Effector CD8-positive, alpha-beta T cell (primary cell): ENCODE data around the gene PTCRA.
"Not testable (repeated sequence)": the region's sequence is repeated elsewhere in the genome, so short reads cannot be mapped to it uniquely, and the experiment has no call there.

ENCODE experiments used
- DNase-seq: peaks from one replicate; lab custom pipeline; 2025; lab: John Stamatoyannopoulos, UW

The PTCRA gene

DNA sequence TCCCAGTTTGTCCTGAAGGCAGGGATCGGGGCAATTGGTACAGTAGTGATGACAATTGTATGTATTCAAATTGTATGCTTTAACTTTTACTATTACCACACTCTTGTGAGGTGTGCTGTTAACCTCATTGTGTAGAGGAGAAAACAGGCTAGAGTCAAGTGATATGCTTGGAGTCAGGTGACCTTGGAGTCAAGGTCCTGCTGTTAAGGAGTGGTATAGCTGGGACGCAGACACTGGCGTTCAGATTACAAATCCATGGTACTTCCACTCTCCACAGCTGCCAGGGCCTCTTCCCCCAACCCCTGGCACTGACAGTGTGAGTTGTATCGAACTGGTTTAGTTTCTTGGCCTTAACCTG, 23.9 kb downstream of the PTCRA start:
- DNase-seq = no peak

DNA sequence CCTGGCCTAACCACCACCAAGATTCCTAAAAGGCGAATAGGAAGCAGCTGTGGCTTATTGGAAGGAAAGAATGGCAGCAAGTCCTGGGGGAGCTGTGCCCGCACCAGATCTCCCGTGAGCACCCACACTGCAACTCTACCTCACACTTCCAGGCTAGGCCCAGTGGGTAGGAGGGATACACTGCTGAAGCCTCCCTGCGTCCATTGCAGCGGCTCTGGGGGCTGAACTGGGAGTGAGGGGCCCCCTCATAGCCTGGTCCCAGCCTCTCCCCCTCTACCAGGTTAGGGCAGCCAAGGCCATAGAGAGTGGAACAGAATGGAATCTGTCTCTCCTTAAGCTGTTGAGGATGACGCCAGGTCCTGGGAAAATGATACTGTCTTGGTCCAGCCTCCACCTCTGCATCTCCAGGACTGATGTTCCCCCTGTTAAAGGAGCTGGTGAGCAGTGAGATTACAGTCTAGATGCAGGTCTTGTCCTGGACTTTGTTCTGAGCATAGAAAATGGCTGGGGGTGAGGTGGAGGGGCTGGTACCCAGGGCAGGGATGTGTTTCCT, 24.7 kb downstream of the PTCRA start:
- no peak for DNase-seq

DNA sequence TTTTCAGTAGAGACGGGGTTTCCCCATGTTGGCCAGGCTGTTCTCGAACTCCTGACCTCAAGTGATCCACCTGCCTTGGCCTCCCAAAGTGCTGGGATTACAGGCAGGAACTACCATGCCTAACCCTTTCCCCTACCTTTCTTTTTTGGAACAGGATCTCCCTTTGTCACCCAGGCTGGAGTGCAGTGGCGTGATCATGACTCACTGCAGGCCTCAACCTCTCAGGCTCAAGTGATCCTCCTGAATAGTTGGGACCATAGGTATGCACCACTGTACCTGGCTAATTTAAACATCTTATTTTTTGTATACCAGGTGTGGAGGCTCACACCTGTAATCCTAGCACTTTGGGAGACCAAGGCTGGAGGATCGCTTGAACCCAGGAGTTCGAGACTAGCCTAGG, 25.5 kb downstream of the PTCRA start:
- not testable (repeated sequence) for DNase-seq

DNA sequence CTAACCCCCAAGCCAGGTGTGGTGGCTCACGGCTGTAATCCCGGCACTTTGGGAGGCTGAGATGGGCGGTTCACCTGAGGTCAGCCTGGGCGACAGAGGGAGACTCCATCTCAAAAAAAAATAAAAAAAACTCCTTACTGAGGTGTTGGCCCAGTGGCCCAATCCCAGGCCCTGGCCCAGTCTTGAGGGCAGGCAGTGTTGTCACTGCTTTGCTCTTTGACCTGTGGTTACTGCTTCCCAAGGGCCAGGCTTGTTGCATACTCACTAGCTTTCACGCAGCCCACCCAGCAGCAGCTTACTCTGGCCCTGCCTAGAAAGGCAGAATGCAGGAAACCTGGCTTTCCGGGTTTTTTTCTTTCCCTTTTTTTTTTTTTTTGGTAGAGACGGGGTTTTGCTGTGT, 26.6 kb downstream of the PTCRA start:
- DNase-seq = no peak

DNA sequence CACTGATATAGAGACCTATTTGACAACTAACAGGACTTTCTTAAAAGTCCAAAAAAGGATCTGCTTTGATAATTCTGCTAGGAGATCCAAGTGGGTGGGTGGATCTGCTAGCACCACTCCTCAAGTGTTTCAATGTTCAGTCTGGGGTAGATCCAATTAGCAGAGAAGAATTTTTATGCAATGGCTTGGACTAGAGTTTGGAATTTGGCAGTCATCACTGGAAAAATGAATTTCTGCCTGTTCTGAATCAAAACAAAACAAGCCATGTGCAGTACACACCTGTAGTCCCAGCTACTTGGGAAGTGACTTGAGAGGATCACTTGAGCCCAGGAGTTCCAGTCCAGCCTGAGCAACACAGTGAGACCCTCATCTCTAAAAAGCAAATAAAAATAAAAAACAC, 32.1 kb downstream of the PTCRA start:
- no peak for DNase-seq

DNA sequence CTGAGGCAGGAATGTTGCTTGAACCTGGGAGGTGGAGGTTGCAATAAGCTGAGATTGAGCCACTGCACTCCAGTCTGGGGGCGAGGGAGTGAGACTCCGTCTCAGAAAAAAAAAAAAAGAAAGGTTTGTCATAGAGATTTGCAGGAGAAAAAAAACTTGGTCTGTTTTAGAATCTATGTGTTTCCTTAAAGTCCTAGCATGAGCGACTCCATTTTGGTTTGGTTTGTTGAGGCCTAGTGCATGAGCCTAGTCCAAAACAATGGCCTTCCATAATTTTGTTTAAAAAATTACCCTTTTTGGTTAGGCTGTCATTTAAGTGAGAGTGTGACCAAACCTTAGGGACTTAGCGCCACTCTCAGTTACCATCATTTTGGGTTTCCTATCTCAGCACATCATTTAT, 36.5 kb downstream of the PTCRA start:
- DNase-seq = no peak

DNA sequence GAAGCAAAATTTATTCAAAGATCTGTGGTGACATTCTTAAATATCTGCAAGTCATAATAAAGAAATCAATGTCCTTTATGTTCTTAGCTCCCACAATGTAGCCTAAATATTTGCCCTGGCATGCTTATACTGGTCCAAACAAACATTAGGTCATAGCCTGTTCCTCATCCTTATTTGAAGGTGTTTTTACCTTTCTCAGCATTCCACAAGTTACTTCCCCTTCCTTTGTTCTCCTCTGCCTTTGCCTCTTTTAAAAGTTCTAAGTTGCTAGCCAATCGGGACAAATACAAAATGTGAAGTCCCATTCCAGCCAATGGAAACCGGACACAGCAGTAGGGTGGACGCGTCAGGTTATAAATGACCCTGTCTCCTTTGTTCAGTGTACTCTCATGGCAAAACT, 38.6 kb downstream of the PTCRA start:
- not testable (repeated sequence) for DNase-seq

DNA sequence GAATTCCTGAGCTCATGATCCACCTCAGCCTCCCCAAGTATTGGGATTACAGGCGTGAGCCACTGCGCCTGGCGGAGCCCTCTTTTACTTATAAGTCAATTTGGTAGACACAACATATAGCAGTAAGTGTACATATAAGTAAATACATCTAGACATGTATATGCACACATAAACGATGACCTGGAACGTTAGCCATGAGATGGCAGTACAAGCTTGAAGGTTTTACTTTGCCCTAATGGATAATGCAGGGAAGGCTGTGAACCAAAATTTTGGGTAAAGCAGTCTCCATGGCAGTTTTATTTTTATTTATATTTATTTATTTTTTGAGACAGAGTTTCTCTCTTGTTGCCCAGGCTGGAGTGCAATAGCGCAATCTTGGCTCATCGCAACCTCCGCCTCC, 42.3 kb downstream of the PTCRA start:
- no peak for DNase-seq

DNA sequence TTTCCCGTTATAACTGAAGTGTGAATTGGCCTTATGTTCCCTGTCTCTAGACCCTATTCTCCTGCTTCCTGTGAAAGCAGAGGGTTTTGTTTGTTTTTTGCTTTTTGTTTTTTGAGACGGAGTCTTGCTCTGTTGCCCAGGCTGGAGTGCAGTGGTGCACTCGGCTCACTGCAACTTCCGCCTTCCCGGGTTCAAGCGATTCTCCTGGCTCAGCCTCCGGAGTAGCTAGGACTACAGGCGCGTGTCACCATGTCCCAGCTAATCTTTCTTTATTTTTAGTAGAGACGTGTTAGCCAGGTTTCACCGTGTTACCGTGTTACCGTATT, 44.0 kb downstream of the PTCRA start:
- no peak for DNase-seq

DNA sequence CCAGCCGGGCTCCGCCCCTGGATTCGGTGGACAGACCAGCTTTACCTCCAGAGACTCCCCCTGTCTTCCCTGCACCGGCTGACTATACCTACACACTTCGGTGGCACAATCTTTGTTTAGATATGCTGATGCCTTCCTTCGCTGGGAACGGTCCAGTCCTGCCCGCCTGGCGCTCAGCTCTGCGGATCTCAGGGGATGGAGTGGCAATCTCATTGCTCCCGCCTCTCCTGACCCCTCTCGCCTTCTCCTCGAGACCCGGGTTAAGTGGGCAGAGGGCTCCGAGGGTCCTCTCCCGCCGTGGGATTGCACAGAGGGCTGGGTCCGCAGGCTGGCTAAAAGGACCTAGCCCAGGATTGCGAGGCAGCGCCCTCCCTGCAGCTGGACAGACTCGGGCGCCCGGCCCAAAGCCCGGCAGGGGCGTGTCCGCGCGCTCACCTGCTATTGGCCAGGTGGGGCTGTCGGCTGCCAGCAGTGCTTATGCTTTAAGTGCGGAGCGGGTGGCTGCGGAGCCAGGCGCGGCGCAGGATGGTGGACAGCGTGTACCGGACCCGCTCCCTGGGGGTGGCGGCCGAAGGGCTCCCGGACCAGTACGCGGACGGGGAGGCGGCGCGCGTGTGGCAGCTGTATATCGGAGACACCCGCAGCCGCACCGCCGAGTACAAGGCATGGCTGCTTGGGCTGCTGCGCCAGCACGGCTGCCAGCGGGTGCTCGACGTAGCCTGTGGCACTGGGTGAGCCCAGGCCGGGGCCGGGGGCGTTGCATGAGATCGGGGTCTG, 44.6 kb downstream of the PTCRA start, which contains the start of gene GNMT:
TSS of gene GNMT (plus strand) at position 512 of the 777 bp plus-strand sequence. CDS start at position 526, 14 bp downstream.
- DNase-seq = peak; percentile 43

DNA sequence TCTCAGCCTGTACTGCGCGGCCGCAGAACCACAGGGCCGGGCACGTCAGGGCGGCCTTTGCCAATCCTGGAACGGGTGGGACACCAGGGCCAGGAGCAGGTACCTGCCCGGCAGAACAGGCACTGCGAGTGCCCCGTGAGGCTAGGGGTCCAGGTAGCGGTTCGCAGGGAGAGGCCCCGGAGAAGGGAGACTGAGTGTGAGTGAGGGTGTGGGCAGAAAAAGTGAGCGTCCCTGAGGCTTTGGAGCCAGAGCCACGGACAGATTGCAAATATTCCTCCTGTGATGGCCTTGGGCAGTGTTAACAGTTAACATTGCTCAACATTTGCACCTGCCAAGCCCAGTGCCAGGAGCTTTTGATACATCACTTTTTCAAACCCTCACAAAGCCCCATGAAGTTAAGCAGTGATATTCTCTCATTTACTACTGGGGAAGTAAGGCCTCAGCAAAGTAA, 45.2 kb downstream of the PTCRA start:
- no peak for DNase-seq

DNA sequence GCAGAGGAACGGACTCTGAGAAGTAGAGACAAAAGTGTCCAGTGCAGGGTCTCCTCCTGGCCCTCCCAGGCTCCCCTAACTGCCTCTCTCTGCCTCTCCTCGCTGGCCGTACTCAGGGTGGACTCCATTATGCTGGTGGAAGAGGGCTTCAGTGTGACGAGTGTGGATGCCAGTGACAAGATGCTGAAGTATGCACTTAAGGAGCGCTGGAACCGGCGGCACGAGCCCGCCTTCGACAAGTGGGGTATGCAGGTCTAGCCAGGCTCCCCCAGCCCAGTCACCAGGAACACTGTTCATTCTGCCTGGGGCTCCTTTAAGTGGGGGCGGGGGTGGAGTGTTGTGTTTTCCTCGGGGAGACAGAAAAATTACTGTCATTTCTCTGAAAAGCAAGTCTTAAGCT, 46.2 kb downstream of the PTCRA start:
- DNase-seq = no peak

DNA sequence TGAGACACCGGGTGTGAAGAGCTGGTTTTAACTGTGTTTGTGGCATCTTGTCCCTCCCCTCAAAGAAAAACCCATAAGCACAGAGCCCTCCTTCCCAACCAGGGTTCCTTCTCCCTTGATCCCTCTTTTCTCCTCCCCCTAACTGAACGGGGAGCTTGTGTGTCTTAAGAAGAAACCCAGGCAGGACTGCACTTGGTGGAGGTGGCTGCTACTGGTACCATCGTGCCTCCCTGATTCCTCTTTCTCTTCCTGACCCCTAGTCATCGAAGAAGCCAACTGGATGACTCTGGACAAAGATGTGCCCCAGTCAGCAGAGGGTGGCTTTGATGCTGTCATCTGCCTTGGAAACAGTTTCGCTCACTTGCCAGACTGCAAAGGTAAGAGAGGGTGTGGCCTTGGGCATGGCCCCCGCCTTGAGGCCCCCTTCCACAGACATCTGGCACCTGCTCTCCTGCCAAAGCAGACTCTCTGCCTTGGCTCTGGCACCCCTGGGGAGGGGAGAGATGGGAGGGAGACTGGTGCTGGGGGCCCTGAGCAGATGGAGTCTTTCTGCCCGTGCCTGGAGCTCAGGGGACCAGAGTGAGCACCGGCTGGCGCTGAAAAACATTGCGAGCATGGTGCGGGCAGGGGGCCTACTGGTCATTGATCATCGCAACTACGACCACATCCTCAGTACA, 46.8 kb downstream of the PTCRA start:
- DNase-seq = no peak

DNA sequence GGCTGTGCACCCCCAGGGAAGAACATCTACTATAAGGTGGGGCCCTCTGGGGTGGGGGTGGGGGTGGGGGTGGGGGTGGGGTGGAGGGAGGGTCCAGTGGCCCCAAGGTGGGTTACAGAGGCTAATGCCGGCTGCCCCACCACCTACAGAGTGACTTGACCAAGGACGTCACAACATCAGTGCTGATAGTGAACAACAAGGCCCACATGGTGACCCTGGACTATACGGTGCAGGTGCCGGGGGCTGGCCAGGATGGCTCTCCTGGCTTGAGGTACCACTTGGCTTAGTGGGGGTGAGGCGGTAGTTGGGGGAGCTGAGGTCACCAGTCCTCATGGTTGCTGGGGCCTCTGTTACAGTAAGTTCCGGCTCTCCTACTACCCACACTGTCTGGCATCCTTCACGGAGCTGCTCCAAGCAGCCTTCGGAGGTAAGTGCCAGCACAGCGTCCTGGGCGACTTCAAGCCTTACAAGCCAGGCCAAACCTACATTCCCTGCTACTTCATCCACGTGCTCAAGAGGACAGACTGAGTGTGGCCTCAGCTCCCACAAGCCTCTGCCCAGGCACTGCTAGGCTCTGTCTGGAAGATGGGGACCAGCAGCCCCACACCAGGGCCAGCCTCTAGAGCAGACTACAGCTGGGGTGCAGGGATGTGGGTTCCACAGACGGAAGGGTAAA, 47.5 kb downstream of the PTCRA start:
- no peak for DNase-seq

DNA sequence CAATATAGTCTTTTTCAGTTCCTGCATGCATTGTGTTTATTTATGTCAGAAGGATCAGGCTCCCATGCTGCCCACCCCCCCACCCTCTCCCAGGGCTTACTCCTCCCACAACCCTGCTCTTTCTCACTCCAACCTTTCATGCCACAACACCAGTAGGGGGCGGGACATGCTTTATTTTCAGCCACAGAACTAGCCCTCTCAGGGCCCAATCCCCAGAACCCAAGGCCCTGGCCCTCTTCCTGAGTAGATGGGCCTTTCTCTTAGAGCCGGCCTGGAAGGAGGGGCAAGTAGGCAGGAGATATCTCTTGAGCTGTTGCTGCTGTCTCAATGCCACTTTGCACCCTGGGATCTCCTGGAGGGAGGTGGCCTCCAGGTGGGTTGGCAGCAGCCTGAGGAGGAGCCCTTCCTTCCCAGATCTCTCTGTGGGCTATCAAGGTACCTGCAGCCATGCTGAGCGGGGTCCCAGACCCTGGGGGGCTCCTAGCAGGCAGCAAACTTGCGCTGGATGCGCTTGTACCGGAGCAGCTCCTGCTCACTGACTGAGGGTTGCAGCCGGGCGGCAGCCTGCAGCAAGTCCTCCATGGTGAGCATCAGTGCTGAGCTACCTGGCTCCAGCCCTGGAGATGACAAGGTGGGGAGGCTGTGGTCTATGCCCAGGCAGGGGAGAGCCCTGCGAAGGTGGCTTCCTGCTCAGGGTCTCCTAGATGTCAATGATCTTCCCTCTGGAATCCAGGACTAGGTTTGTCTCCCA, 48.2 kb downstream of the PTCRA start:
- DNase-seq = no peak

DNA sequence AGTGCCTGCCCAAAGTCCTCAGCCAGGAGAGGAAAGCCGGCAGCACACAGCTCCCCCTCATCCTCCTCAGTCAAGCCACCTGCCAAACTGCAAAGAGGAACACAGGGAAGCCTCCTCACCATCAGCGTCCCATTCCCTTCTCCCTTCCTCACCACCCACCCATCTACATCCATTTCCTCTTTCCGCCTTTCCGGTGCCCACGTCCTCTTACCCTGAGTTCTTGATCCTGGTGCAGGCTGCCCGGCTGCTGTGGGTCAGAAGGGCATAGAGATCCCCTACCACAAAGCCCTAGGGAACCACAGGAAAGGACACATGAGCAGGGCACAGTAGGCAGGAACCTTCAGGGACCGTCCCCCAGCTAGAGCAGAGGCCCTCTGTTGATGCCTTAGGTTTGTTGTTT, 50.7 kb downstream of the PTCRA start:
- no peak for DNase-seq

DNA sequence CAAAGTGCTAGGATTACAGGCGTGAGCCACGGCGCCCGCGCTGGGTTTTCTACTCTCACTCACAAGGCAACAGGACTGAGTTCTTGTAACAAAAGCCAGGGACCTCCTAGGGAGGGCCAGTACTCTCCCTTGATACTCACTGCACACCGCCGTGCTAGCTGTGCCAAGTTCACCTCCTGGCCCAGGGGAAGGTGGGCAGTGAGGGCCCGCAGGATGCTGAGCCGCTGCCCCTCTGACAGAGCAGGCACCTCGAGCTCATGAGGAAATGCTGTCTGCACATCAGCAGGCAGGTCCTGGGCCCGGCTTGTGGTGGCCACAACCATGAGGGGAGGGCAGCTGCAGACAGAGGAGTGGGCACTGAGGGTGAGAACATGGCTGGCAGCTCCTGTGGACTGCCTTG, 51.4 kb downstream of the PTCRA start:
- DNase-seq = no peak

DNA sequence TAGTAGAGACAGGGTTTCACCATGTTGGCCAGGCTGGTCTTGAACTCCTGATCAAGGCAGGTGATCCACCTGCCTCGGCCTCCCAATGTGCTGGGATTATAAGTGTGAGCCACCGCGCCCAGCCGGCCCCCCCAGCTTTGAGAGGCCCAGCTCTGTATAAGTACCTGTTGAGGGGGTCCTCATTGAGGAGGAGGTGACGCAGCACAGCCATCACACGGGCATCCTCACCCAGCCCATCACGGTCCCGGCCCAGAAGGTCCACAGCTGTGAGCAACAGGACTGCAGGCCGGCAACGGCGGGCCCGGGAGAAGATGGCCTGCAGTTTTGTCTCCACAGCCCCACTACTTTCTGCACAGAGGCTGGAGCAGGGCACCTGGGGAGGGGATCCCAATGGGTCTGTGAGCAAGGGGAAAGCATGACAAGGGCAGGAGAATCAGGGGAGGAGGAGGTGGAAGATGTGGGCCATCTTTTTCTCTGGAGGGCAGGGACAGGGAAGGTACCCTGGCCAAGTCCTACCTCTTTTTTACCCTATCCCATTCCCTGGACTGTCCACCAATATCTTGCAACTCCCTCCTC, 52.4 kb downstream of the PTCRA start:
- no peak for DNase-seq

DNA sequence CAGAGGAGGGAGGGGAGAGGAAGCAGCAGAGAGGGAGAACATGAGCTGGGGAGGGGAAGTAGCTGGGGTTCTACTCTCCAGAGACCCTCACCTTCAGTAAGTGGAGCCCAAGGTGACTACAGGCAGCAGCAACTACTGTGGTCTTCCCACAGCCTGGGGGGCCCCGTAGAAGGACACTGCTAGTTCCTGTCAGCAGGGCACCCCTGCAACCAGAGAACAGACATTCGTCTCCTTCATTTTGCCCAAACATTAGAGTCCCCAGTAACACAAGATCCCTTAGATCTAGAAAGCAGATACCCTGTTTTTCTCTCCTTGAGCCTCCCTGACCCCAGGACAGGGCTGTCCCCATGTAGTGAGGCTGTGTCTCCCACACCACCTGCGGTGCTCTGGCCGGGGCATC, 52.9 kb downstream of the PTCRA start:
- DNase-seq = no peak

DNA sequence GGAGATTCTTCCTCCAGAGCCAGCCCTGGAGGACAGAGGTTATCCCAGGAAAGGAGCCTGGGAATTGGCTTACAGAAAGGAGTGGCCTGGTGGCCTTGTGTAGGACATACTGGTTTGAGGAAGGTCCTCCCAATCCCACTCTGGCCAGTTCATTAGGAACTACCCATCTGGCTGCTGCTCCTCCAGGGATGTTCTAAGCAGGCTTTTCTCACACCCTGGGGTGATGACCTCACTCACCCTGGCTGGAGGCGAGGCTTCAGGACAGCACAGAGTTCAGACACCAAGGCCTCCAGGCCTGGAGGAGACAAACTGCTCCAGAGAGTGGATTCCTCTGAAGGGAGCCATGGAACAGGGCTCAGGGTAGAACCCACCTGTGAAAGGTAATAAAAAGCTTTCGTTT, 53.6 kb downstream of the PTCRA start:
- DNase-seq = no peak

DNA sequence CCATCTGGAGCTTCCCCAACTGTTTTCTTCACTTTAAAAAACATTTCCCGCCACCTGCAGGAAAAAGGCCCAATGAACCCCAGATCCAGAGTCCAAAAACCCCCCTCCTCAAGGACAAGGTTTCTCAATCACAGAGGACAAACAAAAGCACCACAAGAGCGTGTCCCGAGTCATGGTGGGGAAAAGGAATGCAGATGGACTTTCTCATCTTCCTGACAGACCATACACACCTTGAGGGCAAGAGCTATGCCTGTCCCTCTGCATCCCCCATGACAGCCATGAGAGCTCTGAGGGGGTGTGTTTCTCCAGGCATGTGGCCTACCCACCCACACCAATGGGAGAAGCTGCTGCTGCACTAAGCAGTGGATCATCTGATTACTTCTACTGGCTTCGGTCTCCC, 54.1 kb downstream of the PTCRA start:
- DNase-seq = no peak
